Loucy (cell line): Measurements from ENCODE around the gene CECR2.

Source experiments
- H2AFZ ChIP-seq: fragments of 200-600 bp; sonication (generic); 2 replicates; pipeline ENCODE4 v1.6.0; 2016; ENCODE audit warnings: antibody characterized with exemption, mild to moderate bottlenecking, low read length, moderate library complexity
- H3F3A ChIP-seq: fragments of 200-600 bp; 2 replicates; pipeline ENCODE4 v1.6.0; 2016; ENCODE audit warnings: antibody characterized with exemption, low read depth, mild to moderate bottlenecking
- H3K27me3 ChIP-seq: fragments of 200-600 bp; sonication (generic); 2 replicates; pipeline ENCODE4 v1.6.1; 2014; ENCODE audit warnings: low read length, mild to moderate bottlenecking; ENCODE audit not compliant: insufficient read depth, poor library complexity, severe bottlenecking
- H3K36me3 ChIP-seq: fragments of 200-600 bp; sonication (generic); 2 replicates; pipeline ENCODE4 v1.6.1; 2016; ENCODE audit warnings: low read length; ENCODE audit not compliant: insufficient read depth
- H3K4me1 ChIP-seq: fragments of 200-600 bp; sonication (generic); 2 replicates; pipeline ENCODE4 v1.5.1; 2014; ENCODE audit warnings: low read length, mild to moderate bottlenecking; ENCODE audit not compliant: insufficient read depth, poor library complexity, severe bottlenecking
- H3K4me2 ChIP-seq: fragments of 200-600 bp; sonication (generic); 2 replicates; pipeline ENCODE4 v1.6.0; 2014; ENCODE audit warnings: antibody characterized with exemption, low read length, low read depth, mild to moderate bottlenecking; ENCODE audit not compliant: poor library complexity, severe bottlenecking
- H3K4me3 ChIP-seq: fragments of 200-600 bp; sonication (generic); 2 replicates; pipeline ENCODE4 v1.5.1; 2014; ENCODE audit warnings: low read length, mild to moderate bottlenecking, mixed read lengths; ENCODE audit not compliant: poor library complexity, severe bottlenecking
- H3K79me2 ChIP-seq: fragments of 200-600 bp; sonication (generic); 2 replicates; pipeline ENCODE4 v1.6.1; 2014; ENCODE audit warnings: low read length; ENCODE audit not compliant: insufficient read depth
- H3K9ac ChIP-seq: fragments of 200-600 bp; sonication (generic); 2 replicates; pipeline ENCODE4 v1.6.0; 2014; ENCODE audit warnings: mild to moderate bottlenecking, low read depth, low read length, moderate library complexity; ENCODE audit not compliant: poor library complexity, severe bottlenecking
- H3K9me2 ChIP-seq: fragments of 200-600 bp; sonication (generic); replicated peaks from 2 replicates; pipeline ENCODE4 v1.6.1; 2016; ENCODE audit warnings: low read depth, low read length, mixed read lengths
- H3K9me3 ChIP-seq: fragments of 200-600 bp; sonication (generic); 2 replicates; pipeline ENCODE4 v1.6.1; 2014; ENCODE audit warnings: mild to moderate bottlenecking, antibody characterized with exemption, low read length, low read depth; ENCODE audit not compliant: insufficient read depth
- H4K20me1 ChIP-seq: fragments of 200-600 bp; sonication (generic); 2 replicates; pipeline ENCODE4 v1.6.0; 2014; ENCODE audit warnings: antibody characterized with exemption, low read length, mild to moderate bottlenecking; ENCODE audit not compliant: insufficient read depth, poor library complexity, severe bottlenecking
- EZH2phosphoT487 ChIP-seq: fragments of 200-600 bp; IDR thresholded peaks from 2 replicates; pipeline ENCODE4 v1.6.1; 2018; ENCODE audit warnings: antibody characterized with exemption, mild to moderate bottlenecking, moderate library complexity, borderline replicate concordance
- TF ChIP-seq, protein P1 (sequence below): fragments of 200-600 bp; sonication (generic); conservative IDR thresholded peaks from 2 replicates; pipeline ENCODE4 v1.5.1; 2014; ENCODE audit warnings: mild to moderate bottlenecking, antibody characterized with exemption, low read length

The CECR2 gene

GRCh38 chr22:17376950-17377349 is 7.7 kb downstream of the CECR2 start:
- TF ChIP-seq, protein P1, sequence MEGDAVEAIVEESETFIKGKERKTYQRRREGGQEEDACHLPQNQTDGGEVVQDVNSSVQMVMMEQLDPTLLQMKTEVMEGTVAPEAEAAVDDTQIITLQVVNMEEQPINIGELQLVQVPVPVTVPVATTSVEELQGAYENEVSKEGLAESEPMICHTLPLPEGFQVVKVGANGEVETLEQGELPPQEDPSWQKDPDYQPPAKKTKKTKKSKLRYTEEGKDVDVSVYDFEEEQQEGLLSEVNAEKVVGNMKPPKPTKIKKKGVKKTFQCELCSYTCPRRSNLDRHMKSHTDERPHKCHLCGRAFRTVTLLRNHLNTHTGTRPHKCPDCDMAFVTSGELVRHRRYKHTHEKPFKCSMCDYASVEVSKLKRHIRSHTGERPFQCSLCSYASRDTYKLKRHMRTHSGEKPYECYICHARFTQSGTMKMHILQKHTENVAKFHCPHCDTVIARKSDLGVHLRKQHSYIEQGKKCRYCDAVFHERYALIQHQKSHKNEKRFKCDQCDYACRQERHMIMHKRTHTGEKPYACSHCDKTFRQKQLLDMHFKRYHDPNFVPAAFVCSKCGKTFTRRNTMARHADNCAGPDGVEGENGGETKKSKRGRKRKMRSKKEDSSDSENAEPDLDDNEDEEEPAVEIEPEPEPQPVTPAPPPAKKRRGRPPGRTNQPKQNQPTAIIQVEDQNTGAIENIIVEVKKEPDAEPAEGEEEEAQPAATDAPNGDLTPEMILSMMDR = no peak
- H3K9me2 ChIP-seq = no peaks in the 10 kb centered on the region
- no peaks in the 10 kb centered on the region for H3K9me3 ChIP-seq
- H3K27me3 ChIP-seq = no peaks in the 10 kb centered on the region
- no peaks in the 10 kb centered on the region for H3K4me1 ChIP-seq
- no peak overlapping the region for H3K4me3 ChIP-seq
- H3F3A ChIP-seq = no peaks in the 10 kb centered on the region
- H3K9ac ChIP-seq = no peak overlapping the region
- no peak overlapping the region for H3K4me2 ChIP-seq
- no peaks in the 10 kb centered on the region for H3K79me2 ChIP-seq
- H3K36me3 ChIP-seq = no peaks in the 10 kb centered on the region
- no peak overlapping the region for H2AFZ ChIP-seq
- H4K20me1 ChIP-seq = no peaks in the 10 kb centered on the region

DNA sequence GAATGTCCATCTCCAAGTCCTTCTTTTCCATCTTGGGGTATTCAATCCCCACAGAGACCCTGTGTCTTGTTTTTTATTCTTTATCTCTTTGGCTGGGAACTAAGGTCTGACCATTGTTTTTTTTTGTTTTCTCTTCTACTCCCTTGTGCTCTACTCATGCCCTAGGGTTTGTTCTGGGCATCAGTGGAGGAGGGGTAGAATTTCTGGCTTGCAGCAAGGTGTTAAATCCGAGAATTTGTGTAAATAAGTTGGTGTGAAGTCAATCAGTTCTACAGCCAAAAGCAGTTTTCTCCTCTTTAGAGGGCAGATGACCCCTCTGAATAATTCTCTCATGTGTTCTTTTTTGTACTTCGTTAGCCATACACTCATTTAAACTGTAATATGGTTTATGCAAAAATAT is 10.7 kb downstream of the CECR2 start:
- Histone ChIP-seq H3K4me1 (no peaks in the 10 kb centered on the region), H3K36me3 (no peaks in the 10 kb centered on the region), H3K4me3 (no peak overlapping the region)

GRCh38 chr22:17380359-17381087 is 11.3 kb downstream of the CECR2 start:
- no peak overlapping the region for H2AFZ ChIP-seq
- TF ChIP-seq, protein P1 = no peak
- no peak for TF ChIP-seq EZH2phosphoT487
- no peak overlapping the region for H3K4me3 ChIP-seq
- no peaks in the 10 kb centered on the region for H3K9me2 ChIP-seq
- H3K27me3 ChIP-seq = no peaks in the 10 kb centered on the region
- no peaks in the 10 kb centered on the region for H3K79me2 ChIP-seq
- no peaks in the 10 kb centered on the region for H3F3A ChIP-seq
- H3K36me3 ChIP-seq = no peaks in the 10 kb centered on the region
- H3K9me3 ChIP-seq = no peaks in the 10 kb centered on the region; the same call in 1 of the 2 replicates
- no peaks in the 10 kb centered on the region for H4K20me1 ChIP-seq
- H3K9ac ChIP-seq = no peak overlapping the region
- H3K4me2 ChIP-seq = no peak overlapping the region
- H3K4me1 ChIP-seq = no peaks in the 10 kb centered on the region

More for the DNA sequence above, 10.7 kb downstream of the CECR2 start:
- no peaks in the 10 kb centered on the region for H4K20me1 ChIP-seq
- no peaks in the 10 kb centered on the region for H3K9me2 ChIP-seq
- no peaks in the 10 kb centered on the region for H3K79me2 ChIP-seq
- no peaks in the 10 kb centered on the region for H3K27me3 ChIP-seq
- no peak for TF ChIP-seq EZH2phosphoT487
- TF ChIP-seq, protein P1 = no peak
- H3K9me3 ChIP-seq = no peaks in the 10 kb centered on the region; the same call in 1 of the 2 replicates
- H3K4me2 ChIP-seq = no peak overlapping the region
- H3F3A ChIP-seq = no peaks in the 10 kb centered on the region
- no peak overlapping the region for H3K9ac ChIP-seq
- H2AFZ ChIP-seq = no peak overlapping the region
